GM23248 (cell line): ENCODE data around the gene TBX1.

ENCODE experiments used
- EZH2 ChIP-seq: fragments of 200-600 bp; sonication (generic); IDR thresholded peaks from 2 replicates; pipeline ENCODE4 v1.6.1; 2018; ENCODE audit warnings: antibody characterized with exemption, mild to moderate bottlenecking; ENCODE audit not compliant: insufficient read depth, poor library complexity, severe bottlenecking
- EZH2phosphoT487 ChIP-seq: fragments of 200-600 bp; sonication (generic); IDR thresholded peaks from 2 replicates; pipeline ENCODE4 v1.6.1; 2018; ENCODE audit warnings: antibody characterized with exemption, moderate library complexity, mild to moderate bottlenecking, low read depth; ENCODE audit not compliant: insufficient read depth

- TF ChIP-seq EZH2 = no peak
- TF ChIP-seq EZH2phosphoT487 = no peak
Measured at GRCh38 chr22:19784384-19785175, 24.0 kb downstream of the TBX1 start.
